GM18868 (cell line): Measurements from ENCODE around the gene GET3.
"Not testable (repeated sequence)": the region's sequence is repeated elsewhere in the genome, so short reads cannot be mapped to it uniquely, and the experiment has no call there.

Experiments used
- ATAC-seq: cut with Tn5 transposase; IDR thresholded peaks from one replicate; pipeline ENCODE4 v1.9.1; 2021; ENCODE audit warnings: mild to moderate bottlenecking, moderate library complexity; ENCODE audit not compliant: unreplicated experiment

Gene GET3

DNA sequence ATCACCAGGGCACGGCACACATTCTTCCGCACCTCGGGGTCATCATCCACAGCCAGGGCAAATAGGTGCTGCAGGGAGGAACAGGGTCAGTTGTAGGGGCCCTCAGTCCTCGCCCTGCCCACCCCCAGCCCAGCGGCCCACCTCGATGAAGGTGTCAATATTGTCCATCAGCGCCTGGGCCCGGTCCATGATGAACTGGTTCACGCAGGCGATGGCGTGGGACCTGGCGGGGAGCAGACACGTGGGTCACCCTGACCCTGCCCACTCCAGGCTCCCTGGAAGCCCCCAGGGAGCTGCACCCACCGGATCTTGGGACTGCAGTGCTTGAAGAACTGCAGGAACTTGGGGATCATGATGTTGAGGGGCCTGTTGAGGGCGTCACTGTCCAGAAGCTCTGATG is 22.2 kb upstream of the GET3 start:
- no peak for ATAC-seq

DNA sequence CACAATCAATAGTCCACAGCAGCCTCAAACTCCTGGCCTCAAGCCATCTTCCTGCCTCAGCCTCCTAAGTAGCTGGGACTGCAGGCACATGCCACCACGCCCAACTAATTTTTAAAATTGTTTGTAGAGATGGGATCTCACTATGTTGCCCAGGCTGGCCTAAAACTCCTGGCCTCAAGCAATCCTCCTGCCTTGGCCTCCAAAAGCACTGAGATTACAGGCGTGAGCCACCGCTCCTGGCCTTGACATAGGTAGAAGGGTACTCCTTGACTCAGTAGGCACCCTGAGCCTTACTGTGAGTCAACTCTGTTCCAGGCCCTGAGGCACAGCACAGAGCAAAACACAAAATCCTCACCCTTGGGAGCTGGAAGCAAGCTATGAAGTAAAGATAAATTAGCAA is 21.4 kb upstream of the GET3 start:
- ATAC-seq: no peak

DNA sequence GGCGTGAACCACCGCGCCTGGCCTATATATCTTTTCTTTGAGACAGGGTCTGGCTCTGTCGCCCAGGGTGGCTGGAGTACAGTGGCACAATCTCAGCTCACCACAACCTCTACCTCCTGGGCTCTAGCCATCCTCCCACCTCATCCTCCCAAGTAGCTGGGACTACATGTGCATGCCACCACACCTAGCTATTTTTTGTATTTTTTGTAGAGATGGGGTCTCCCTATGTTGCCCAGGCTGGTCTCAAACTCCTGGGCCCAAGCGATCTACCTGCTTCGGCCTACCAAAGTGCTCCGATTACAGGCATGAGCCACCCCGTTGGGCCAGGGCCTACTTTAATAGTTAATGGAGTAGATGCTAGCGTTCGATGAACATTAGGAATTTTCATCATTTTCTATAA is 17.0 kb upstream of the GET3 start:
- no peak for ATAC-seq

DNA sequence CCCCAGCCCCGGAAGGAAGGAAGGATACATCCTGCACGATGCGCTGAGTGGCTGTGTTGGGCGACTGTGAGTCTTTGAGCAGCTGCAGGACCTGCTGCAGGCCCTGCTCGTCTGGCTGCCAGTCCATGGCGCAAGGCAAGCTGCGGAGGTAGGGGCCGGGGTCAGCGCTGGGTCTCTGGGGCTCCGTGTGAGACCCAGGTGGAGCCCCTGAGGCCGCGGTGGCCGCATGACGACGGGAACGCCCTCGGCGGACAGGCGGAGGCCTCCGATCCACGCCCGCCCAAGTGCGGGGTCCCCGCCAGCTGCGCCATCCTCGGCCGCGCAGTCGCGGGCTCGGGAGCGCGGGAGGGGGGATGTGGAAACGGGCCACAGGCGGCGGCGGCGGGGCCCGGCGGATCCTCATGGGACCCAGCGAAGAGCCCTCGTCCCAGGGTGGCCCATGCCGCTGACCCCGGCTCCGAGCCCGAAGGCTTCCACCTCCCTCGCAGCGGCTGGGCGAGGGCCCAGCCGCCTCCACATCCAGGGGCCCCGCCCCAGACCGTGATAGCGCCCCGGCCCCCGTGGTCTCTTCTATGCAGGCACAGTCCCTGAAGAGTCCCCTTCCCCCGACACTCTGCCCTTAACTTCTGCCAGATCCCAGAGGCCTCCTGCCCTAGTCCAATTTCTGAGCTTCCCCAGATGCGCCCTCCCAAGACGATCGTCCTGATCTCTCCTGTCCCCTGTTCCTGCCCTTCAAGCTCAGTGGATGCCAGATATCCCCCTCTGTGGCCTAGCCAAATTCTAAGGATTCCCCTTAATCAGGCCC is 16.2 kb upstream of the GET3 start:
- no peak for ATAC-seq

DNA sequence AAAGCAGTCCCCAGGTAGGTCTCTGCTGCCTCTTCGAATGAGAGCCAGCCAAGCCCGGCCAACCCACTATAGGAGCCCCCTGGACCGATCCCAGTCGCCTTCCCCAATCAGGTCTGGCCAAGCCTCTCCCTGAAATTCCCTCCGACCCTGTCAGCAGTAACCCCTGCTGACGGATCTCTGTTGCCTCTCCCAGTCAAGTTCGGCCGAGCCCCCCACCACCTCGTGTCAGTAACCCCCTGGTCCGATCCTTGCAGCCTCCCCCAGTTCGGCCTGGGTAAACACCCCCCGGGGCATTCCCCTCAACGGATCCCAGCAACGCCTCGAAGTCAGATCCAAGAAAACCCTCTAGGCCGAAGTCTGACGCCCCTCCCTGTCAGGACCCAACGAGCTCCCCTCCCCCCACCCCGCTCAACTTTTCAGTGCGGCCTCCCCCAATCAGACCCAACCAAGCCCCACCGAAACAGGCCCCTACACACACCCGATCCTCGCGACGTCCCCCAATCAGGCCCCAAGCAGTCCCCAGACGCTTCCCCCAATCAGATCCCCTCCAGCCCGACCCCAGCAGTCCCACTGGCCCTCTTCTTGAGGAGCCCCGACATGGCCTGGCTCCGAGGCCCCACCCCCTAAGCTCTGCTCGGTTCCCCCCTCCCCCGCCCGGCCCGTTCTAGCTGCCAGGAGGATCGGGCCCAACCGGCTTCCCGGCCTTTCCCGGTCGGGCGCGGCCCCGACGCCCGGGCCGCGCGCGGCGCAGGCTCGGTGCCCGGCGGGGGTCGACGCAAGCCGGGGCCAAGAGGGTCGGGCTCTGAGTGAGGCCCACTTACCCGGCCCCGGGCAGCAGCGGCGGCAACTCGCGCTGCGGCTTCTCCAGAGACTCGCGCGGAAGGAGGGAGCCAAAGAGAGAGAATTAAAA is 15.4 kb upstream of the GET3 start:
- peak; percentile 42 for ATAC-seq

DNA sequence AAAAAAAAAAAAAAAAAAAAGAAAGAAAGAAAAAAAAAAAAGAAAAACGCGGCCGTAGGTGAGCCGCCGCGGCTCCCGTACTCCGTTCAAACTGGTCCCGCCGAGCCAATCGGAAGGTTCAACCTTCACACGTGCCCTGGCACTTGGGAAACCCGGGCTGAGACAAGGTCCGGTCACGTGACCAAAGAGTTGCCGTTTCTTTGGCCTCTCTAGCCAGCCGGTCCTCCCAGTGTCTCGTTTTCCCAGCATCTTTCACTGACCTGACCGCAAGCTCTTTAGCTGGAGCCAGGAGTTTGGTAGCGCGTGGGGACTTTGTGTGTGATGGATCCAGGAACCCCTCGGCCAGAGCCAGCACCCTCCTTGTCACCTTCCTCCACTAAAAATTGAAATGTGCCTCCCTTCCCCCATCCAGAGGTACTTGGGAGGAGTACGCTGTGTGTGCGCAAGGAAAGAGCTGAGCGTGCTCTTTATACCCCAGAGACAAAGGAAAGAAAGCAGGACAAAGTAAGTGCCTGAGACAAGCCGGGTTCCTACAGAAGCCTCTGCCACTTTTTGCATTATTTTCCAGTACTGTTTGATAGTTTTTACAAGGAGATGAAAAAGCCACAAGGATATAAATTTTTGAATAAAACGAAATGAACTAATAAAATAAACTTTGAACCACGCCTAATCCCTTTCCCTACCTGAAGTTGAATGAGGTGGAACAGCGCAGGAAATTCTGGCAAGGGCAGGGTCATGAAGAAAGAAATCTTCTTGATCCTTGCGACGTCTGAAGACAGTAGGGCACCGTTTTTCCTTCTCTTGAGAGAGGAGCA is 14.5 kb upstream of the GET3 start:
- peak; percentile 67 for ATAC-seq

DNA sequence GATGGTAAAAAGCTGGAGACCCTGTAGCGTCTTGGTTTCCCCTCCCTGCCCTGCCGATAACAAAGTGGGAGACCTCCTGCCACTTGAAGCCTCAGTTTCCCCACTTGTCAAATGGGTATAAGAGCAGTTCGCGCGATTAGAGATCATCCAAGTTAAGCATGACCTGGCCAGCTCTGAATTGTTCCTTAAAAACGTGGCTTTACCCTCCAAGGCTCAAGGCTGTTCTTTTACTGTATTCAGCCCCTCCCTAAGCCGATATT is 14.0 kb upstream of the GET3 start:
- no peak for ATAC-seq

DNA sequence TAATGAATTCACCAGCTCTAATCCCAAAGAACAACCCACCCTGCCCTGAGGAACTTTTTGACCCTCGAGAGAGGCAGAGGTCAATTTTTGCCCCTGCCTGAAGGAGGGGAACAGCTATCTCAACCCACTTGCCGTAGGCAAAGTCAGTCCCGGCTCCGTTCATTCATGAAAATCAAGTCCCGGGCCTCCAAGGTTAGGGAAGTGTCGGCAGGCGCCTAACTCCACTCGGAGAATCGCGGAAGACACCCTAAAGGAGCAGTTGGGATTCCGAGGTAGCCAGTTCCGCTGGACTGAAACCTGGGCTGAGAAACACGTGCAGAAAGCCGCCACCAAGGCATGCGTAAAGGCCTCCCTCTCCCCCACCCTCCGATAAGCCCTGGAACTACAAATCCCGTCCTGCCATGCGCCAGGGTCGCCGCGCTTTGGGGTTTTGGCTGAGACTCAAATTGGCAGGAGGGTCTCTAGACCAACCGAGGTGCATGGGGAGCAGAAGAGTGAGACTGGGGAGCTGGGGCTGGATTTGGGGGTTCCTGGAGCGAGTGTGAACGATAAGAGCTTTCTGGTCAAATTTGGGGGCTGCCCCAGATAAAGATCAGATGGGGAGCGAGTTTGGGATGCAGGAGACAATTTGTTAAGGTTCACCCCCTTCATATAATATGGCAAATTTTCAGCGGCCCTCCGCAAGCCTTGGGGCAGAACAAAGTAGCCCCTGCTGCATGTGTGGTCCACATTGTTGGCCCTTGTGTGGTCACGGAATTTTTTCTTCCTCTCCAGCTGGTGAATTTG is 13.5 kb upstream of the GET3 start, which contains the start of gene TNPO2:
TSS of gene TNPO2 (minus strand) at position 292 of the 786 bp plus-strand sequence. CDS start 2,955 bp downstream, outside the sequence.
- no peak for ATAC-seq

DNA sequence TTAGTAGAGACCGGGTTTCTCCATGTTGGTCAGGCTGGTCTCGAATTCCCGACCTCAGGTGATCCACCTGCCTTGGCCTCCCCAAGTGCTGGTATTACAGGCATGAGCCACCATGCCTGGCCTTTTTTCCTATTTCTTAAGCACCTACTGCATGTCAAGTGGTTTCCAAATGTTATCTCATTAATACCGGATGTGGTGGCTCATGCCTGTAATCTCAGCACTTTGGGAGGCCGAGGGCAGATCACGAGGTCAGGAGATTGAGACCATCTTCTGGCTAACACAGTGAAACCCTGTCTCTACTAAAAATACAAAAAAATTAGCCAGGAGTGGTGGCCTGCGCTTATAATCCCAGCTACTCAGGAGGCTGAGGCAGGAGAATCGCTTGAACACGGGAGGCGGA is 11.7 kb upstream of the GET3 start:
- not testable (repeated sequence) for ATAC-seq

DNA sequence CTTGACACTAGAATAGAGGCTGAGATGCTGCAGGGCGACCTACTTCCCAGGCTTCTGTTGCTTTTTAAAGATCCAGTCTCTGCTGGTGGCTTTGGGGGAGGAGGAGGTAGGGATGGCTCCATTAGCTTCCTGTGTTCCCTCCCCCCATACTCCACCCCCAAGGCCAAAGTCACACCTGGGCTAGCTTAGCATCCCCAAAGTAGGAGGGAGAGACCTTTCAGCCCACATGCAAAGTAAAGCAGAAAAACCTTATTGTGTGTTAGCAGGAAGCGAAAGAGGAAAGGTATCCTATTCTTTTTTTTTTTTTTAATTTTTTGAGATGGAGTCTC is 10.3 kb upstream of the GET3 start:
- ATAC-seq: no peak

DNA sequence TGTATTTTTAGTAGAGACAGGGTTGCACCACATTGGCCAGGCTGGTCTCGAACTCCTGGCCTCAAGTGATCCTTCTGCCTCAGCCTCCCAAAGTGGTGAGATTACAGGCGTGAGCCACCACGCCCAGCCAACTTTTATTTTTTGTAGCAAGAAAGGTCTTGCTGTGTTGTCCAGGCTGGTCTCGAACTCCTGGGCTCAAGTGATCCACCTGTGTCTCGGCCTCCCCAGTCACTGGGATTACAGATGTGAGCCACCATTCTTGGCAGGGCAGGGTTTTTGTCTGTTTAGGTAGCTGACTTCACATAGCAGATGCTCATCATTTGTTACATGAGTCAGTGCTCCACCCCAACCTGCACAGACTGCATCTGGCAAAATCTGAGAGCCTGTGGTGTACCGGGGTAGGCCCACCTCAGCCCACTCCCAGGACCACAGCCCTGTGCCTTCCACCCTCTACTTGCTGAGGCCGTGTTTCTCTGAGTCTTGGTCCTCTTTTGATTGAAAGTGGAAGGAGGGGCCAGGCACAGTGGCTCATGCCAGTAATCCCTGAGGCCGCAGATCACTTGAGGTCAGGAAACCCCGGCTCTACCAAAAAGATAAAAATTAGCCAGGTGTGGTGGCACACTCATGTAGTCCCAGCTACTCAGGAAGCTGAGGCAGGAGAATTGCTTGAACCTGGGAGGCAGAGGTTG is 9.4 kb upstream of the GET3 start:
- ATAC-seq: no peak

DNA sequence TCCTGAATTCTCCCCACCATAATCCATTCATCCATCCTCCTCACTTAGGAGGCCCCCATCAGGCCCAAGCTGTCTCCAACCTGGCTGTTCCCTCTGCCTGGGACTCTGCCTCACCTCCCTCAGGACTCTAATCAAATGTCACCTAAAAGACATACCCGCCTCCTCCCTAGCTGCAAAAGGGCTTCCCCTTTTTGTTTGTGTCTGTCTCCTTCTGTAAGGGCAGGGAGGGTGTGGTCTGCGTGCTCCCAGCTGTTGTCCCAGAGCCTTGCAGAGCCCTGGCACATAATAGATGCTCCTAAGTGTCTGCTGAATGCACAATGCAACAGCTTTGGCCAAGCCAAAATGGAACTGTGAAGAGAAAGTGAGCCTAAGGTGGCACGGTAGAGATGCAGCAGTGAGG is 7.2 kb upstream of the GET3 start:
- ATAC-seq: no peak

DNA sequence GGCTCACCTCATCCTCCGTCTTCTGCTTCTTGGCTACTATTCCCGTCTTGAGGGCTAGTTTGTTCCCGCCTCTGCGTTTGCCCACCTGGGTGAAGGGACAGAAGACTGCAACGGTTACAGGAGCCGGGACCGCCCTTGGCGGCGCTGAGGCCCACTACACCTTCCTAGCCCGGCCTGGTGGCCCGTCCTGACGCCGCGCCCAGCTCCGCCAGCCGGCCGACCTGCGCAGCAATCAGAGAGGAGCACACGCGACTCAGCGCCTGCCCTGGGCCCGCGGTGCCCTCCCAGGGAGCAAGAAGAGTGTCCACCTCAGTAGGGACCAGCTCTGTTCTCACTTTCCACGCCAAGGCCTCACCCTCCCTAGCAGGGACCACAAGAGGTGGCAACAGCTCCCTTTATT is 6.0 kb upstream of the GET3 start:
- ATAC-seq: no peak

DNA sequence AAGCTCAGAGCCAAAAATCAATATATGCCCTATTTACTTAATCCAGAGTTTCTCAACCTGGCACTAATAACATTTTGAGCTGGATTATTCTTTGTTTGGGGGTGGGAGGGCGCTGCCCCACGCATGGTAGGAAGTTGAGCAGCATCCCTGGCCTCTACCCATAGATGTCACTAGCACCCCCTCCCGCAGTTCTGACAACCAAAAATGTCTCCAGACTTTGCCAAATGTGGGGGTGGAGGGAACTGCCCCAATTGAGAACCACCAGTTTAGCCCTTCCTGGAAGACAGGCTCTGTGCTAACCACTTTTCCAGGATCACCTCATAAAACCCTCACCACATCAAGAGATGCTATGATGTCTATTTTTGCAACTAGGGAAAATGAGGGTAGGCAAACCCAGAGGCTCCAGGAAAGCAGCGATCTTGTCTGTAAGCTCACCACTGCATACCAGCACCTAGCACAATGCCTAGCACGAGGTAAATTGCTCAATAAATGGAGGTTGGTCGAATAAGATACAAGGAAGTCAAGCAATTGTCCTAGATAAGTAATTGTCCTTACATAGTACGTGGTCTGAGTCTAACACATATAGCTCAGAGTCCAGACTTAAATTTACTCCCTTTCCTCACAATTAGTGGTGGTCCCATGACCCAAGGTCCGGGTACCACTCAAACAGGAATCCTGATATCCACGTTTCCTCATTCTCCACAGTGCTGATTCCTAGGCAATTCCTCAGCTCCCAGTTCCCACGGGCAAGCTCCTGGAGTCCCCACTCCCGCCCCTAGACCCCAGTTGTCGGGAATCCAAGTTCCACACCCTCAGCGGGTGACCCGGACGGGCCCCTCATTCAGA is 3.7 kb upstream of the GET3 start:
- no peak for ATAC-seq

DNA sequence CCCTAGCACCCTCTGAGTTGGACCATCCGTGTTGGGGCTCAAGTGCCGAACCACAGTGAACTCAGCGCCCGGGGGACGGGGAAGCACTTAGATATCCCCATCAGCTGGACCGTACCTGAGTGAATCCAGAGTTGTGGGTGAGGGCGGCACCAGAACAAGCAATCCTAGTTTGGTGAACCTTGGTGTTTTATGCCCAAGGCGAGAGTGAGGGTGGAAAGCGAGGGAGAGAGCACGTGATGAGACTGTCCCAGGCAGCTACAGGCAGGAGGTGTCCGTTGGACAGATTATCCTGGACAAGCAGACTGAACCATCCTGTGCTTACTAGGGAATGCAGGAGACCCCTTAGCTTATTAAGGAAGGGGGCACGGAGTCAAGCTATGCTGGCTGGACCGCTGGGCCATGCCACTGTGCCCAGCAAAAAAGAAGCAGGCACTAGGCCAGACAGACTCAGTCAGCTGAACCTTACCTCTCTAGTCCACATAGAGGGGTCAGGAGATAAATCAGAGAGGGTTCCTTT is 596 bp downstream of the GET3 start:
- no peak for ATAC-seq

DNA sequence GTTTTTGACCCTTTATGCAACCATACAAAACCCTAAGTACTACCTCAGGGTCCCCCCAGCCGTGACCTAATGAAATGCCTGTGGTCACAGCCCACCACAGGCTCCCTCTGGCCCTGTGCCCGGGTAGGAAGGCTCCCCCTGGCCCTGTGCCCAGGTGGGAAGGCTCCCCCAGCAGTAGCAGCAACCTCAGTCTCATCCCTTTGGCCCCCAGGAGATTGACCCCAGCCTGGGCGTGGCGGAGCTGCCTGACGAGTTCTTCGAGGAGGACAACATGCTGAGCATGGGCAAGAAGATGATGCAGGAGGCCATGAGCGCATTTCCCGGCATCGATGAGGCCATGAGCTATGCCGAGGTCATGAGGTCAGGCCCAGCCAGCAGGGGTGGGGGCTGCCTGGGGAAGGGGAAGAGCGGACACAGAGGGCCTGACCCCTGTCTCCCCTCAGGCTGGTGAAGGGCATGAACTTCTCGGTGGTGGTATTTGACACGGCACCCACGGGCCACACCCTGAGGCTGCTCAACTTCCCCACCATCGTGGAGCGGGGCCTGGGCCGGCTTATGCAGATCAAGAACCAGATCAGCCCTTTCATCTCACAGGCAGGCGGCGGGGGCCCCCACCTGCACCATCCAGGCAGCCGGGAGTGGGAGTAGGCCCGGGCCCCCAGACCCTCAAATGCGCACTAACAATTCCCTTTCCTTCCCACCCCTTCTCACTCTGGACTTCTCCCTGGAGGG is 8.0 kb downstream of the GET3 start:
- no peak for ATAC-seq

DNA sequence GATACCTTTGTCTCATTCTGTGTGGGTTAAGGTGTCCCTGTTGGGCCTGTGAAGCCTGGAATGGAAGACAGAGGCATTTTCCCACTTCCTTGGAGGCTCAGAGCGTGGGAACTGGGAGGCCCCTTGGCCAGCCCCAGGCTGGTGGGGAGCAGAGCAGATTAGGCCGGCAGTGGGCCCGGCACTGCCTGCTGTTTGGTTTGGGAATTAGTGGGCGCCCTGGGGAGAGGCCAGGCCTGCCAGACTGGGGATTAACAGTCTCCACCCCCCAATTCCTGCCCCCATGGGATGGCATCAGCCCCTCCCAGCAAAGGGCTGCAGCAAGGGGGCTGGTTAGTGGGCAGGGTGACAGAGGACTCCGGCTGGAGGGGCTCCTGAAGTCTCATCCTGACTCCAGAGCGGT is 11.2 kb downstream of the GET3 start:
- ATAC-seq: no peak

DNA sequence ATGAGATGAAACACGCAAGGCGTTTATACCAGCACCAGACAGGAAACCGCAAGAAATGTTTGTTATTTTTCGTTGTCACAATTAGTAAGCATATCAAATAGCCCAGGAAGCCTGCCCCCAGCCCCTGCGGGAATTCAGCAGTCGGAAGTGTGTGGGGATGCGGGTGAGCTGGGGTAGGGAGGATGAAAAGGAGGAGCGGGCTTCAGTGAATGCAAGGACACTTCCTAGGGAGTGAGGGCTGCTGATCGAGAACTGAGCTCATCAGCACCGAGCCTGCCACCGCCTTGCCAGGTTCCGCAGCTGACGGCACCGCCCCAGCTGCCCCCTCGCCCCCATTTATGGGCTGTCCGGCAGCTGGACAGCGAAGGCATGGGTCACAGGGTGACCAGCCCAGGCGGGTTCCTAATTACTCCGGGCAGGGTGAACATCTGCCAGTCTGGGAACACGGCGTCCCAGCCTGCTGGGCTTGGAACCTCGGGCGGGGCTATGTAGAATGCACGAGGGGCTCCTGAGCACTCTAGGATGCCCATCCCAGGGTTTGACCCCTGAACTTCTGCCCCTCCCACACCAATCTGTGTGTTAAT is 12.7 kb downstream of the GET3 start:
- ATAC-seq: no peak
